ENCODE results near the gene FGF2. TPM values are rescaled to one million over a fixed set of nuclear protein-coding genes. Genes with fewer than 3 reads are reported as not detected.
"Not testable (repeated sequence)": the region's sequence is repeated elsewhere in the genome, so short reads cannot be mapped to it uniquely, and the experiment has no call there.

FGF2 gene
- total RNA-seq, 3 donors from 2014 or later = 1.3 to 45.0 (median 2.4) TPM

DNA sequence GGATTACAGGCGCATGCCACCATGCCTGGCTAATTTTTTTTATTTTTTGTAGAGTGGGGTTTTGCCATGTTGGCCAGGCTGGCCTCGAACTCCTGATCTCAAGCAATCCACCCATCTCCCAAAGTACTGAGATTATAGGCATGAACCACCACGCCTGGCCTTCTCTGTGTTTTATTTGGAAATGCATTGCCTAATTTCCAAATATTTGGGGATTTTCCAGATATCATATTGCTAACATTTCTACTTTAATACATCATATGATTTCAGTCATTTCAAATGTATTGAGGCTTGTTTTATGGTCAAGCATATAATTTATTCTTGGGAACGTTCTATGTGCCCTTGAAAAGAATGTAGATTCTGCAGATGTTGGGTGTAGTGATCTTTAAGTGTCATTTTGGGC is 38.8 kb downstream of the FGF2 start:
- Histone ChIP-seq H3K4me3 (no peak overlapping the region), H3K4me1 (ENCODE audit: low read depth) (no peaks in the 10 kb centered on the region), H3K36me3 (ENCODE audit: low read depth) (no peaks in the 10 kb centered on the region), H3K9me3 (no peaks in the 10 kb centered on the region)
- no peak for ATAC-seq
- intact Hi-C loops (cut with DNase I, micrococcal nuclease) = no loop called here
- DNase-seq = no peak
- TF ChIP-seq, protein P1, sequence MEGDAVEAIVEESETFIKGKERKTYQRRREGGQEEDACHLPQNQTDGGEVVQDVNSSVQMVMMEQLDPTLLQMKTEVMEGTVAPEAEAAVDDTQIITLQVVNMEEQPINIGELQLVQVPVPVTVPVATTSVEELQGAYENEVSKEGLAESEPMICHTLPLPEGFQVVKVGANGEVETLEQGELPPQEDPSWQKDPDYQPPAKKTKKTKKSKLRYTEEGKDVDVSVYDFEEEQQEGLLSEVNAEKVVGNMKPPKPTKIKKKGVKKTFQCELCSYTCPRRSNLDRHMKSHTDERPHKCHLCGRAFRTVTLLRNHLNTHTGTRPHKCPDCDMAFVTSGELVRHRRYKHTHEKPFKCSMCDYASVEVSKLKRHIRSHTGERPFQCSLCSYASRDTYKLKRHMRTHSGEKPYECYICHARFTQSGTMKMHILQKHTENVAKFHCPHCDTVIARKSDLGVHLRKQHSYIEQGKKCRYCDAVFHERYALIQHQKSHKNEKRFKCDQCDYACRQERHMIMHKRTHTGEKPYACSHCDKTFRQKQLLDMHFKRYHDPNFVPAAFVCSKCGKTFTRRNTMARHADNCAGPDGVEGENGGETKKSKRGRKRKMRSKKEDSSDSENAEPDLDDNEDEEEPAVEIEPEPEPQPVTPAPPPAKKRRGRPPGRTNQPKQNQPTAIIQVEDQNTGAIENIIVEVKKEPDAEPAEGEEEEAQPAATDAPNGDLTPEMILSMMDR (IDR thresholded peaks at IDR 0.05) = no peak

GRCh38 chr4:122868235-122868634 is 41.6 kb downstream of the FGF2 start:
- DNase-seq; H3K9me3 ChIP-seq; H3K4me1 ChIP-seq (ENCODE audit: low read depth); ATAC-seq; H3K36me3 ChIP-seq (ENCODE audit: low read depth); intact Hi-C loops (cut with DNase I, micrococcal nuclease); H3K4me3 ChIP-seq: not testable (repeated sequence)

DNA sequence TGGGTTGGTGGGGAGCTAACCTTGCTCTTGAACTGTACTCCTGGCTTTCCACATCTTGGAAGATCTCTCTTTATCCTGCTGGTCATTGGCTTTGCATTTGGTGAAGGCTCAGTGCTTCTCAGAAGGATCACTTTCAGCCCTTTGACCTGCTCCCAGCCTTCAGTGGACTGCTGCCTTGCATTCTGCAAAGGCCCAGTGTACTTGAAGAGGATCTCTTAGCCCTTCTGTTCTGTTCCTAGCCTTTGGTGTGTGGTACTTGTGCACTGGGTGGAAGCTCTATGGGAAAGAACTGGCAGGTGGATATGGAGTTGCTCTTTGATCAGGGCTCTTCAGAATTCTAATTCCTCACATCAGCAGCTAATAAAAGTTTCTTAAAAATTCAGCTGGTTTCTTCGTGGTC is 46.5 kb downstream of the FGF2 start:
- no peak overlapping the region for H3K4me3 ChIP-seq
- intact Hi-C loops (cut with DNase I, micrococcal nuclease) = no loop called here
- H3K36me3 ChIP-seq (ENCODE audit: low read depth) = no peaks in the 10 kb centered on the region
- H3K4me1 ChIP-seq (ENCODE audit: low read depth) = no peaks in the 10 kb centered on the region
- H3K9me3 ChIP-seq = no peaks in the 10 kb centered on the region
- ATAC-seq (no peak), DNase-seq (no peak)
- TF ChIP-seq, protein P1 (IDR thresholded peaks at IDR 0.05) = no peak

GRCh38 chr4:122873821-122874593 is 47.4 kb downstream of the FGF2 start:
- intact Hi-C loops (cut with DNase I, micrococcal nuclease) = no loop called here
- ATAC-seq (no peak), DNase-seq (no peak)
- TF ChIP-seq, protein P1 (IDR thresholded peaks at IDR 0.05) = no peak
- Histone ChIP-seq H3K36me3 (ENCODE audit: low read depth) (no peaks in the 10 kb centered on the region), H3K4me3 (no peak overlapping the region), H3K4me1 (ENCODE audit: low read depth) (no peaks in the 10 kb centered on the region), H3K9me3 (no peaks in the 10 kb centered on the region)

DNA sequence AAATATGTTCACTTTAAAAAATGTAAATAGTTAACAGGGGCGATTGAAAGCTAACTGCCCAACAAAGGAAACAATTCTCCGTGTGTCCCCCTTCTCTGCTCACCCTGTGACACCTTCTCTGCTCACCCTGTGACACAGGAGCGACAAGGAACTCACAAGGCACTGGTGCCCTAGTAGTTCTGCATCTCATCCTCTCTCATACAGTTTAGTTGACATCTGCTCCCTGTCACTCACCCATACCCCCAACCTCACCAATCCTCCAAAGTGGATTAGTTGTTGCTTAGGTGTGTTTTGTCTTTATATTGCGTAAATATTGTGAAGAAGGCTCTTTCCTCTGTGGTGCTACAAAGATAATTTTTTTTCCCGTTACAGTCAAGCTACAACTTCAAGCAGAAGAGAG is 49.3 kb downstream of the FGF2 start:
- no peak overlapping the region for H3K4me3 ChIP-seq
- no peaks in the 10 kb centered on the region for H3K36me3 ChIP-seq (ENCODE audit: low read depth)
- no peak for ATAC-seq
- TF ChIP-seq, protein P1 (IDR thresholded peaks at IDR 0.05) = no peak
- no peaks in the 10 kb centered on the region for H3K4me1 ChIP-seq (ENCODE audit: low read depth)
- intact Hi-C loops (cut with DNase I, micrococcal nuclease) = no loop called here
- peaks cover 3% of the 10 kb centered on the region for H3K9me3 ChIP-seq
- no peak for DNase-seq

DNA sequence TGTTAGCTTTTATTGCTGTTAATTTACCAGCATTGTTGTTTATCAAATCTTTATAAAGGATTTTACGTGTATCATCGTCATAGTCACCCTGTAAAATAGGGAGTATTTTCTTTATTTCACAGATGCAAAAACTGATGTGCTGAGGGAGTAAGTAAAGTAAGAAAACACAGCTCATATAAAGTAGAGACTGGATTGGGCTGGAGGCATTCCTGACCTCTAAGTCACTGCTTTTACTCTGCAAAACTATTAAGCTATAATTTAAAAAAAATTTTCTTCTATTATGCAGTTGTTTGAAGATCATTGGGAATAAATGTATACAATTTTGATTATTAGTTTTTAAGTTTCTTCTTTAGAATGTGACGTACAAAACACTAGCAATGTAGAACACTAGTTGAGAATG is 49.8 kb downstream of the FGF2 start:
- intact Hi-C loops (cut with DNase I, micrococcal nuclease) = no loop called here
- no peaks in the 10 kb centered on the region for H3K4me1 ChIP-seq (ENCODE audit: low read depth)
- DNase-seq (no peak), ATAC-seq (no peak)
- H3K4me3 ChIP-seq = no peak overlapping the region
- H3K36me3 ChIP-seq (ENCODE audit: low read depth) = no peaks in the 10 kb centered on the region
- H3K9me3 ChIP-seq = peaks cover 3% of the 10 kb centered on the region
- TF ChIP-seq, protein P1 (IDR thresholded peaks at IDR 0.05) = no peak

Data from mucosa of descending colon (tissue), 3 donors.